HUDEP-2 (cell line): ENCODE results near the gene PROX2.

Experiments
- DNase-seq, 76 experiments: peaks; one replicate each; lab custom pipeline; 2025; ENCODE audit not compliant: unreplicated experiment in 76 of 76; lab: John Stamatoyannopoulos, UW

PROX2 gene

DNA sequence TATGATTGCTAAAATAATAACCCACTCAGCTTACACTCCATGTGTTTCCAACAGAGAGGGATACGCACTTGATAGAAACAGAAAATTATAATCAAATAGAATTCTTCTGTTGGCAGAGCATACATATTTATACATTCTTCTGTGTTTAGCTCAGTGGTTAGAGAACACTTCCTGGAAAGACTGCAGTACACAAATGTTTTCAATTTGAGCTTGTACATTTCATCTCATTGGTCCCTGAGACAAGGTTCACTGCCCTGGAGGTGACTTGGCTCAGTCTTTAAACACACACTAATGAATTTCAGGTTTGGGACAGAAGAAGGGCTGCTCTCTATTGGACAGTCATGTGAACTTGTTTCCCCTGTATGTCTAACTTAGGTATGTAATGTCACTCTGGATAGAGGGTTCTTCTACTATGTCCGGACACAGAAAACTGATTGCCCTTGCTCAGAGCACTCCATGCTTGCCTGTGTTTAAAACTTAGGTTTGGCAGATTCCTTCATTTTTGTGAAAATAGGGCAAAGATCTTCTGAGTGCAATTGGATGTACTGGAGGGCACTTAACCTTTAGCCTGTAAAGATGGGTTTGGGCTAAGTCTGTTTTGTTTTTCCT is 22.9 kb downstream of the PROX2 start:
- DNase-seq = no peak

DNA sequence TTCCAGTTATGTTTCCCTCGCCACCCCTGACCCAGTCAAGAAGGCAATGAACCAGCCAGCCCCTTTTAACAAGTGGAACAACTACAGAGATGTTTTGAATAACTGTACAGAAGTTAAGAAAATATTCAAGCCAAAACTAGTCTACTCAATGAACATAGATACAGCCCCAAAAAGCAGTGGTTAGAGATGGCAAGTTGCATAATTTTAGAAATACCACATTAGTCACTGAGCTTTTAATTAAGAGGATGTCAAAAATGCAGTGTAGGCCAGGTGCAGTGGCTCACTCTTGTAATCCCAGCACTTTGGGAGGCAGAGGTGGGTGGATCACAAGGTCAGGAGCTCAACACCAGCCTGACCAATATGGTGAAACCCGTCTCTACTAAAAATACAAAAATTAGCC is 27.2 kb downstream of the PROX2 start:
- no peak for DNase-seq

GRCh38 chr14:74846968-74847665 is 28.8 kb downstream of the PROX2 start:
- peak in 12 of 76 experiments; percentile 3 to 47 (median 20) for DNase-seq

GRCh38 chr14:74846168-74846567 is 29.8 kb downstream of the PROX2 start:
- no peak for DNase-seq

- DNase-seq = no peak
Measured at GRCh38 chr14:74843653-74844052, 32.3 kb downstream of the PROX2 start.

DNA sequence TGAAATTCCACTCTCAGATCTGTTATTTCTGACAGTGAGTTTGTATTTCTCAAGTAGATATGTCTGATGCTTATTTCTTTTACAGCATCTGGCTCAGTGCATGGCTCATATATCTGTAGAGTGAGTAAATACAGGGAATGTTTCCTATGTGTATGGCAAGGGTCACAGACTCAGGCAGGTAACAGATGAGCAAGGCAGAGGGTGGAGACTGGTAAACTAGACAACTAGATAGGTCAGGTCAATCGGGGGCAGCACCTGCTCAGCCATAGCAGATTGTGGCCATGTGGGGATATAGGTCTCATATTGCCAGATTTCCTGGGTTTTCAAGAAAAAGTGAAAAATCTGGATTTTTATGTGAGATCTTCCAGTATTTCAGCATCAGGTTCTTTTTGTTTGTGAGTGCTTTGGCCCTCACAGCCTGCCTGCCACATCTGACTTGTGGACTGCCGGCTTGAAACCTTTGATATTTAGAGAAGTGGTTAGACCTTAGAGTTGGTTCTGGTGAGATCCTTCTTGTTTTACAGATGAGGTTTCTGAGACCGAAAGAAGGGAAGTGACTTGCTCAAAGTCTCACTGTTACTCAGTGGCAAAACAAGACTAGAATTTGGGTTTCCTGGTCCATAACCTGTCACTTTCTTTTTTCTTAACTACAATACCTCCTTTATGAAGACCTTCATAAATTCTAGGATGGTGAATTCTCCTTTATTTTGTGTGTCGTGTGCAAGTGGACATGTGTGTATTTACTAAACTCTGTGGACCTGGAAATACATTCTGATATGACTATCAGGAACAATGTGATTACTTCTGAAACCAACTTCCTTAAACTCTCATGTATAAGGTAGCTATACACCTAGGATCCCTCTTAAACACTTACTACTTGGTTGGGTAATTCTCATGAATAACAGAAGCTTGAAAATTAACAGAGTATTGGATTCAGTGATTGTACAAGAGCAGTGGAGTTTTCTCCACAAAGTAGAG is 34.4 kb downstream of the PROX2 start:
- DNase-seq = no peak

DNA sequence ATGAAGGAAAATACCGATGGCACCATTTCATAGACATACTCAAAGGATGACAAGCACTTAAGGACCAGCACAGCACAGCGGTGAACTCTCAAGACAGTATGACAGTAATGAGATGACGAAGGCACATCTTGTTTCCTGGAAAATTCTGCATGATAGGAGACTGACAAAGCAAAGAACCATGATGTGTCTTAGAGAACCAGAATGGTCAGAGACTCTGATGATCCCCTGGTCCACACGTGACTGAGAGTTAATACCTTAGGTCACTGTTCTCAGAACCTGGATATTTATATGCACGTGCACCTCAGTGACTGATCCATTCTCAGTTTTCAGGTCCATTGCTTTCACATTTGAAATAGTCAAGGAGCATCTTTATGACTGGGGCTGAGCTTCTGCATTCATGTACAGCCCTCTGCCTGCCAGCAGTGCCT is 35.3 kb downstream of the PROX2 start:
- no peak for DNase-seq

DNA sequence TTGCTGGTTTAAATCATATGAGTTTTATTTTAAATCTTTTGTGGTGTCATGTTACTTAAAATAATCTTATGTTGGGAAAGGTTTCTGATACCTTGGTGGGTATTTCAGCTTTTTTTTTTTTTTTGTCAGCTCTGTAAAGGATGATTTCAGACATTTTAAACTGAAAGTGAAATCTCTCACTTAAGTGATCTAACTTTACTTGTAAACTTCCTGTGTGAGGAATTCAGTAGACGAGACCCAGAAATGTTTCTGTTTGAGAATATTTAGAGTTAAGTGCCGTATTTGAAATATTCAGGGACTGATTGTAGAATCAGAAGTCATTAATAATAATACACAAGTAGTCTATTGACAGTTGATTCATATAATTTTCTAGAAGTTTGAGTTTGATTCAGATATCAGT is 37.8 kb downstream of the PROX2 start:
- DNase-seq = no peak

GRCh38 chr14:74836251-74836960 is 39.5 kb downstream of the PROX2 start:
- no peak for DNase-seq

- no peak for DNase-seq
Measured at GRCh38 chr14:74835645-74836250, 40.2 kb downstream of the PROX2 start.

GRCh38 chr14:74834692-74835392 is 41.1 kb downstream of the PROX2 start:
- DNase-seq = no peak

- DNase-seq = no peak
Measured at GRCh38 chr14:74832849-74833248, 43.1 kb downstream of the PROX2 start.

- DNase-seq = no peak
Measured at GRCh38 chr14:74829251-74829650, 46.7 kb downstream of the PROX2 start.

GRCh38 chr14:74826574-74826973 is 49.4 kb downstream of the PROX2 start:
- no peak for DNase-seq
